NB4 (cell line): ENCODE measurements around the gene GNPDA1.
"Not testable (repeated sequence)": the region's sequence is repeated elsewhere in the genome, so short reads cannot be mapped to it uniquely, and the experiment has no call there.

Experiments
- DNase-seq: peaks from one replicate; pipeline ENCODE4 v3.0.0; 2010; ENCODE audit warnings: low read depth
- H3K4me3 ChIP-seq: one replicate; pipeline ENCODE4 v1.5.1; 2011; ENCODE audit warnings: mild to moderate bottlenecking, low read depth, low read length, moderate library complexity
- CTCF ChIP-seq: IDR thresholded peaks from one replicate; pipeline ENCODE4 v1.5.1; 2012; ENCODE audit warnings: low read depth, low read length
- MYC ChIP-seq: IDR thresholded peaks from 2 replicates; pipeline ENCODE4 v1.6.1; 2011; ENCODE audit warnings: low read depth, low read length
- POLR2A ChIP-seq: IDR thresholded peaks from 2 replicates; pipeline ENCODE4 v1.6.1; 2011; ENCODE audit warnings: mild to moderate bottlenecking; ENCODE audit not compliant: insufficient read length; ENCODE audit errors: extremely low read depth
- TF ChIP-seq, protein P1 (sequence below): IDR thresholded peaks from 2 replicates; pipeline ENCODE4 v1.6.1; 2011; ENCODE audit warnings: low read depth, low read length

Gene GNPDA1

DNA sequence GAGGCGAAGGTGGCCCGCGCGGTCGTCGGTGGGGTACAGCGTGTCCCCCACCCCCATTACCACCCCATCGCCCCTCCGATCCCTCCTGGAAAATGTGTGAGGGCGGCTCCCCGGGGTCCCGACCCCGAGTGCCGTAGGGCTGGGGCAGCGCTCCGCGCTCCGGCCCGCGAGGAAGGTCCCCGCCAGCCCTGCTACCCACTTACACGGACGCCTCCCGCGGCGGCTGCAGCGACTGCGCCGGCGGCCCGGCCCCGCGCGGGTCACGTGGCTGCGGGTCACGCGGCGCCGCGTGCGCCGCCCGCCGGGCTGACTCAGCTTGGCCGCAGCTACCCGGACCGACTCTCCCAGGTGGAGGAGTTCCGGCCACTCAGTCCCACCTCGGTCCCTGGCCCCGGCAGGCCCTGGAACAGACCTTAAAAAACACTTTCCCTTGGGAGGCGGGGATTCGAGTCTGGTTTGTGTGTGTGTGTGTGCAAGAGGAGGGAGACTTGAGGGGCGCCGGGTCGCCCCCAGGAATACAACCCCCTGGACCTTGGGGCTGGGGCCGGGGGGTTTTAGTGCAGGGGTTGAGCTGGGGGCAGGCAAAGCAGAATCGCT lies at the start of gene GNPDA1:
TSS of gene GNPDA1 (minus strand) at position 236 of the 597 bp plus-strand sequence. CDS start 992 bp downstream, outside the sequence.
- peak within 1 kb of the TSS; percentile 49 for H3K4me3 ChIP-seq
- DNase-seq = peak; percentile 67
- peak; percentile 92 for TF ChIP-seq MYC
- TF ChIP-seq CTCF = no peak
- TF ChIP-seq, protein P1, sequence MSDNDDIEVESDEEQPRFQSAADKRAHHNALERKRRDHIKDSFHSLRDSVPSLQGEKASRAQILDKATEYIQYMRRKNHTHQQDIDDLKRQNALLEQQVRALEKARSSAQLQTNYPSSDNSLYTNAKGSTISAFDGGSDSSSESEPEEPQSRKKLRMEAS = peak; percentile 88
- TF ChIP-seq POLR2A = peak; percentile 57

DNA sequence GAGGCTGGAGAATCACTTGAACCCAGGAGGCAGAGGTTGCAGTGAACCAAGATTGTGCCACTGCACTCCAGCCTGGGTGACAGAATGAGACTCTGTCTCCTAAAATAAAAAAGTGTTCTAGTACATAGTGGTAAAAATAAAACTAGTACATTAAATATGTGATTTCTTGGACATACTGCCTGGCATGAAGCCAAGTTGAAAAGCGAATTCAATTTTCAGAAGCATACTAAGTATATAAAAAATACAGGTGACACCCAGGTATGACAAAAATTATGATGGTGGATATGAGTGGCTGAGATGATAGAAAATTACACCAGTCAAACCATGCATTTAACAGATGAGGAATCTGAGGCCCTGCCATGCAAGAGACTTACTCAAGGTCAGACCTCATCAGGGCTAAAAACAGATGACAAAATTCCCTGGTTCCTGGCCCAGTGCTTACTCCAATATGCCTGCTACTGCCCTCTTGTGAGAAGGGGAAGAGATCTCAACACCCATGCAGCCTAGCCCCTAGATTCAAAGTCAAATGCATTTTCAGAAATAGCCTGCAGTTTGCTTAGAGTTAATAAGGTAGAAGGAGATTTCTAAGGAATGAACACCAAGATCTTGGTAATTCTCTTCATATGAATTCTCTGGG lies 46.6 kb upstream of the GNPDA1 start:
- TF ChIP-seq POLR2A (no peak), MYC (no peak)
- H3K4me3 ChIP-seq = no peak overlapping the region
- DNase-seq = peak; percentile 10

DNA sequence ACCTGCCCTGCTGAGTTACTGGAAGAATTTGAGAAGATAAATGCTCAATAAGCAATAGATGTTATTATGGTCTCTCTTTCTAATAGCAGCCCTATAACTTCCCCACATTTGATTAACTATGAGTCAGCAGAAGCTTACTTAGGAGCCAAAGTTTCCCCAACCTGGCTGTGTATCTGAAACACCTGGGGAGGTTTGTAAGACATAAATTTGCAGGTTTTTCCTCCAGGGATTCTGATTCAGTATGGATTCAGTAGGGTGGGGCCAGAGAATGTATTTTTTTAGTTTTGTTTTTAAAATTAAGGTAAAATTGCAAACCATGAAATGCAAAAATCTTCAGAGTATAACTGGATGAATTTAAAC lies 44.9 kb upstream of the GNPDA1 start:
- TF ChIP-seq POLR2A = no peak
- no peak for TF ChIP-seq MYC
- no peak for TF ChIP-seq CTCF
- TF ChIP-seq, protein P1 = no peak
- no peak for DNase-seq
- no peak overlapping the region for H3K4me3 ChIP-seq

- TF ChIP-seq POLR2A (no peak), CTCF (no peak), MYC (no peak)
- TF ChIP-seq, protein P1 = no peak
- H3K4me3 ChIP-seq = no peak overlapping the region
- DNase-seq = no peak
These were observed 44.2 kb upstream of the GNPDA1 start for GRCh38 chr5:142056816-142057696.

DNA sequence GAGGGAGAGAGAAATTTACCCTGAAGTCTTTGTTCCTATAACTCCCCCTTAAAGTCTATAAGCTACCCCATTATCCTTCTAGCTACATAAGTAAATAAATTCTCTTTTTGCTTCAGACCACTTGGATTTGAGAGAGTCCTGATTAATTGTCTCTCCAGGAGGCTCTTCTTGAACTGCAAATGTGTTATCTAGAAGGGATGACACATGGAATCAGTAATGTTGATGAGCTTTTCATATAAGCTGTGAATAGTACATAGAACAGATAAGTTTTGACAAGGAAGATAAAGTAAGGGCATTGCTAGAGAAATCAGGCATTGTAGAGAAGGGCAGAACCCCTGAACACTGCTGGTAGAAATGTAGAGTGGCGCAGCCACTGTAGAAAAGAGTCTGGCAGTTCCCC lies 42.5 kb upstream of the GNPDA1 start:
- H3K4me3 ChIP-seq = no peak overlapping the region
- TF ChIP-seq, protein P1 = no peak
- TF ChIP-seq POLR2A = no peak
- no peak for TF ChIP-seq CTCF
- TF ChIP-seq MYC = no peak
- no peak for DNase-seq

DNA sequence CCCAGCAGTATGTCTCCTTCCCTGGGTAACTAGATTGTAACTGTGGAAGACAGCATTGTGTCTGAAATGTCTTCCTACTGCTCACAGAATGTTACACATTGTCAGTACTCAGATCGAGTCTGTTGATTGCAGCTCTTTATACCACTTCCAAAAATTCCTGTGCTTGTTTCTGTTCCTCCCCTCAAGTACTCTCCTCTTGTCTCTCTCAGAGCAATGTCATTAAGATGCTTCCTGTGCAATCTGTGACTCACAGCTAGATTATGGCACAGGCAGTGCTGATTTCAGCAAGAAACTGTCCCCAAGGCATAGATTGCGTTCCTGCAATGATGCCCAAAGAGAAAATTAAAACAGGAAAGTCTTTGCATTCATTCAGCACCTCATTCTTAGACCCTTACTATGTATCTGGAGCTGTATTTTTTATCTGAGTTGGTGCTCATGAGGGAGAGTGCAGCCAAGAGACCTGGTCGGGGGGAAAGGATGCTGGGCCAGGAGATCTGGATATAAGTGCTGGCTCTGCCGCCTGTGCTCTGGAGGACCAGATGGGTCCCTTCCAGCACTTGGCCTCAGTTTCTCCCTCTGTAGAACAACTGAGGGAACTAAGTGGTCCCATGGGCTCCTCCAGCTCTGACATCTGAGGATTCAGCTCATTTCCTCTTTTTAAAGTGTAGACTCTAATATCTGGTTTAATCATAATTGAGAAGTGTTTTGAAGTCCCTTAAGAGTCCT lies 40.8 kb upstream of the GNPDA1 start:
- peak; percentile 49 for DNase-seq

DNA sequence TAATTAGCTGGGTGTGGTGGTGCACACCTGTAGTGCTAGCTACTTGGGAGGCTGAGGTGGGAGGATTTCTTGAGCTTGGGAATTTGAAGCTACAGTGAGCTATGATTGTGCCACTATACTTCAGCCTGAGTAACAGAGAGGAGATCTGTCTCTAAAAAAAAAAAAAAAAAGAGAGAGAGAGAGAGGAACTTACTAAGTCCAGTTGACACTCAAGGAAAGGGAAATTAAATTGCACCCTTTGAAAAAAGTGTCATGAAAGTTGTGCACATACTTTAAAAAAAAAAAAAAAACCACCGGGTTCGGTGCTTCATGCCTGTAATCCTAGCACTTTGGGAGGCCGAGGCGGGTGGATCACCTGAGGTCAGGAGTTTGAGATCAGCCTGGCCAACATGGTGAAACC lies 39.2 kb upstream of the GNPDA1 start:
- H3K4me3 ChIP-seq, DNase-seq: not testable (repeated sequence)

More for the DNA sequence above, 40.8 kb upstream of the GNPDA1 start:
- H3K4me3 ChIP-seq = no peak overlapping the region
- TF ChIP-seq POLR2A (no peak), CTCF (no peak), MYC (no peak)
- TF ChIP-seq, protein P1 = no peak
